Endothelial cell of umbilical vein (primary cell): ENCODE data around the gene SERPINB5. TPM values are rescaled to one million over a fixed set of nuclear protein-coding genes. Genes with fewer than 3 reads are reported as not detected.

Source experiments
- BruUV-seq: library from RNA; stranded (reverse); fragments of 400-500 nt; replicated peaks from 2 replicates; lab custom pipeline; 2021; lab: Mats Ljungman, UMichigan
- CTCF ChIA-PET: fragments of 300-600, 350-600 bp; sonication (Branson Sonifier 250); formaldehyde crosslinking; loops from one replicate; lab custom pipeline; 2021; ENCODE audit warnings: antibody characterized with exemption, inconsistent platforms; lab: Charles Lee
- POLR2A ChIA-PET: fragments of 300-600, 350-600 bp; sonication (Branson Sonifier 250); formaldehyde crosslinking; loops from one replicate; lab custom pipeline; 2021; ENCODE audit warnings: antibody characterized with exemption, inconsistent platforms; lab: Charles Lee
- DNase-seq: peaks from one replicate; pipeline ENCODE4 v3.0.0-alpha.2; 2011; ENCODE audit warnings: low read depth, low spot score
- FAIRE-seq: peaks from 2 replicates; lab custom pipeline; 2011; peaks lifted over from hg19 to GRCh38; lab: Jason Lieb, UNC
- H2AFZ ChIP-seq: 2 replicates; pipeline ENCODE4 v1.6.0; 2012; ENCODE audit warnings: low read depth, low read length, control low read depth, inconsistent platforms
- H3K27ac ChIP-seq: 2 replicates; pipeline ENCODE4 v1.5.1; 2011; ENCODE audit warnings: low read depth, mild to moderate bottlenecking, control low read depth, low read length, moderate library complexity; ENCODE audit not compliant: insufficient read depth
- H3K27me3 ChIP-seq, 2 experiments: 2 replicates each; pipeline versions ENCODE4 v1.6.0 to v1.6.1; 2011; ENCODE audit warnings: low read length in 2 of 2, mixed read lengths in 1 of 2; ENCODE audit not compliant: control insufficient read depth in 2 of 2, insufficient read depth in 2 of 2
- H3K36me3 ChIP-seq, 2 experiments: 2 replicates in 1 of 2; 3 replicates in 1 of 2; pipeline ENCODE4 v1.5.1; 2011; ENCODE audit warnings: low read length in 2 of 2, mild to moderate bottlenecking in 1 of 2, moderate library complexity in 1 of 2; ENCODE audit not compliant: control insufficient read depth in 2 of 2, insufficient read depth in 2 of 2; ENCODE audit errors: extremely low read depth in 1 of 2
- H3K4me1 ChIP-seq: 3 replicates; pipeline ENCODE4 v1.5.1; 2011; ENCODE audit warnings: mild to moderate bottlenecking, low read length; ENCODE audit not compliant: control insufficient read depth, insufficient read depth; ENCODE audit errors: extremely low read depth
- H3K4me2 ChIP-seq: 2 replicates; pipeline ENCODE4 v1.6.1; 2011; ENCODE audit warnings: low read length, control low read depth, mixed read lengths; ENCODE audit not compliant: insufficient read depth
- H3K4me3 ChIP-seq, 3 experiments: fragments of 200-600 bp in 1 of 3; sonication (generic), shearing (Covaris generic) in 1 of 3; replicated peaks in 1 of 3; 2 replicates each; pipeline ENCODE4 v1.5.1; 2011 to 2016; ENCODE audit warnings: control low read depth in 3 of 3, low read length in 3 of 3, mild to moderate bottlenecking in 2 of 3, inconsistent platforms in 1 of 3, low read depth in 1 of 3, moderate library complexity in 1 of 3; ENCODE audit not compliant: insufficient read depth in 1 of 3
- H3K79me2 ChIP-seq: 2 replicates; pipeline ENCODE4 v1.6.0; 2012; ENCODE audit warnings: low read length, inconsistent platforms; ENCODE audit not compliant: control insufficient read depth, insufficient read depth
- H3K9ac ChIP-seq: replicated peaks from 2 replicates; pipeline ENCODE3; 2011; ENCODE audit warnings: low read length, control low read depth; ENCODE audit not compliant: insufficient read depth; ENCODE audit errors: extremely low read depth
- H3K9me1 ChIP-seq: replicated peaks from 3 replicates; pipeline ENCODE4 v1.6.0; 2011; ENCODE audit warnings: mild to moderate bottlenecking, low read length; ENCODE audit not compliant: control insufficient read depth, insufficient read depth; ENCODE audit errors: extremely low read depth
- H3K9me3 ChIP-seq: replicated peaks from 2 replicates; pipeline ENCODE4 v1.5.1; 2012; ENCODE audit warnings: low read length, inconsistent platforms; ENCODE audit not compliant: control insufficient read depth, insufficient read depth
- H4K20me1 ChIP-seq: replicated peaks from 2 replicates; pipeline ENCODE3; 2011; ENCODE audit warnings: mild to moderate bottlenecking, low read length; ENCODE audit not compliant: control insufficient read depth, insufficient read depth; ENCODE audit errors: extremely low read depth
- EZH2 ChIP-seq: IDR thresholded peaks from 2 replicates; pipeline ENCODE4 v1.6.1; 2012; ENCODE audit warnings: borderline replicate concordance, low read depth, mild to moderate bottlenecking, moderate library complexity, low read length, inconsistent platforms; ENCODE audit not compliant: severe bottlenecking
- FOS ChIP-seq: IDR thresholded peaks from 2 replicates; pipeline ENCODE4 v1.6.1; 2011; ENCODE audit warnings: mild to moderate bottlenecking, low read length, moderate library complexity, borderline replicate concordance; ENCODE audit not compliant: insufficient read depth
- MYC ChIP-seq: IDR thresholded peaks from one replicate; pipeline ENCODE4 v1.6.1; 2011; ENCODE audit warnings: mild to moderate bottlenecking, low read depth, low read length
- POLR2A ChIP-seq: IDR thresholded peaks from 2 replicates; pipeline ENCODE4 v1.6.1; 2012; ENCODE audit warnings: low read depth, mild to moderate bottlenecking, control low read depth, low read length
- dilution Hi-C: fragments of 300-500 bp; cut with MboI; formaldehyde crosslinking; loops from one replicate; pipeline ENCODE4 v1.15.0; 2019; ENCODE audit warnings: low sequenced_read_pairs; ENCODE audit not compliant: extremely low pct_ligation_motif_present
- intact Hi-C: fragments of 100-400 bp; cut with micrococcal nuclease; formaldehyde crosslinking; loops from one replicate; pipeline ENCODE4 v1.10.0; 2022
- polyA plus RNA-seq, 4 experiments: library from polyadenylated mRNA; depleted of rRNA in 3 of 4; stranded (reverse) in 3 of 4; unstranded in 1 of 4; fragments of >200 nt; gene quantifications; 2 replicates each; pipeline versions ENCODE4 v1.2.1 to v1.2.3, GENCODE V29; 2011 to 2012; ENCODE audit warnings: missing spikeins in 1 of 4
- total RNA-seq: library from RNA; stranded (reverse); gene quantifications from 2 replicates; pipeline ENCODE4 v1.2.3, GENCODE V29; 2021
- TF ChIP-seq, protein P1 (sequence below): IDR thresholded peaks from 2 replicates; pipeline ENCODE4 v1.6.1; 2011; ENCODE audit not compliant: insufficient read depth, insufficient read length
- TF ChIP-seq, protein P2 (sequence below), 2 donors: IDR thresholded peaks; 1 replicate in 1 of 2; 2 replicates in 1 of 2; pipeline ENCODE4 v1.5.1; 2011; ENCODE audit warnings: low read length in 2 of 2, mild to moderate bottlenecking in 2 of 2, moderate library complexity in 2 of 2, control low read depth in 1 of 2, inconsistent platforms in 1 of 2, low read depth in 1 of 2; ENCODE audit not compliant: insufficient read depth in 1 of 2; ENCODE audit errors: extremely low read depth in 1 of 2

SERPINB5 gene
- total and polyA plus RNA-seq, 2 donors (not counting 3 experiments of a cell fraction or from before 2014, with no cell fraction given) = not detected

DNA sequence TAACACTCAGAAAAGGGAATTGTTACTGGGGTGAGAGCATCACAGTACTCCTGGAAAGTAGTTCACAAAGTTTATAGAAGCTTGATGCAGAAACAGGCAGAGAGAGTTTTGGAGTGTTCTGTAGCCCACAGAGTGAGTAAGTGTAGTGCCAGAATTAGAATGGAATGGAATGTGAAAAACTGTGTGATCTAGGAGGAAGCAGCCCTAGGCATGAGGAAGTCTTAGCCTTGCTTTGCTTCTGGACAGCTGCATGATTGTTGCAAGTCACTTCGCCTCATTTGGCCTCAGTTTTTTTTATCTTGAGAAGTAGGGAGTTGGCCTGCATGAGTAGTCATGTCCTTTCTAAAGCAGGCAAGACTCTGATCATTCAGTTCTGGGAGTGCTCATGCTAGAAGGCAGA, 76.3 kb downstream of the SERPINB5 start:
- H3K9me1 ChIP-seq = no peaks in the 10 kb centered on the region
- H3K4me1 ChIP-seq = no peaks in the 10 kb centered on the region
- no peak overlapping the region for H3K27ac ChIP-seq
- no peak overlapping the region for H3K4me2 ChIP-seq
- BruUV-seq = no TSS peak
- H4K20me1 ChIP-seq = no peaks in the 10 kb centered on the region
- dilution Hi-C loops = no loop called here
- intact Hi-C loops = no loop called here
- TF ChIP-seq POLR2A (no peak), FOS (no peak), EZH2 (no peak), MYC (no peak)
- TF ChIP-seq, protein P1, sequence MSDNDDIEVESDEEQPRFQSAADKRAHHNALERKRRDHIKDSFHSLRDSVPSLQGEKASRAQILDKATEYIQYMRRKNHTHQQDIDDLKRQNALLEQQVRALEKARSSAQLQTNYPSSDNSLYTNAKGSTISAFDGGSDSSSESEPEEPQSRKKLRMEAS = no peak
- TF ChIP-seq, protein P2, sequence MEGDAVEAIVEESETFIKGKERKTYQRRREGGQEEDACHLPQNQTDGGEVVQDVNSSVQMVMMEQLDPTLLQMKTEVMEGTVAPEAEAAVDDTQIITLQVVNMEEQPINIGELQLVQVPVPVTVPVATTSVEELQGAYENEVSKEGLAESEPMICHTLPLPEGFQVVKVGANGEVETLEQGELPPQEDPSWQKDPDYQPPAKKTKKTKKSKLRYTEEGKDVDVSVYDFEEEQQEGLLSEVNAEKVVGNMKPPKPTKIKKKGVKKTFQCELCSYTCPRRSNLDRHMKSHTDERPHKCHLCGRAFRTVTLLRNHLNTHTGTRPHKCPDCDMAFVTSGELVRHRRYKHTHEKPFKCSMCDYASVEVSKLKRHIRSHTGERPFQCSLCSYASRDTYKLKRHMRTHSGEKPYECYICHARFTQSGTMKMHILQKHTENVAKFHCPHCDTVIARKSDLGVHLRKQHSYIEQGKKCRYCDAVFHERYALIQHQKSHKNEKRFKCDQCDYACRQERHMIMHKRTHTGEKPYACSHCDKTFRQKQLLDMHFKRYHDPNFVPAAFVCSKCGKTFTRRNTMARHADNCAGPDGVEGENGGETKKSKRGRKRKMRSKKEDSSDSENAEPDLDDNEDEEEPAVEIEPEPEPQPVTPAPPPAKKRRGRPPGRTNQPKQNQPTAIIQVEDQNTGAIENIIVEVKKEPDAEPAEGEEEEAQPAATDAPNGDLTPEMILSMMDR (IDR thresholded peaks at IDR 0.05; ENCODE audit: extremely low read depth in 1 of 2, insufficient read depth in 1 of 2, low read depth in 1 of 2, low read length in 2 of 2) = no peak
- DNase-seq (no peak), FAIRE-seq (no peak)
- no peaks in the 10 kb centered on the region for H3K9me3 ChIP-seq
- H2AFZ ChIP-seq = no peak overlapping the region
- ChIA-PET POLR2A (no interaction called here), CTCF (interaction anchor here (1.1 to 2.0 kb wide), 2 partner anchors 12 to 25 kb away, joined by 3 to 4 read pairs; no protein-coding TSS in a partner anchor)
- no peak overlapping the region for H3K9ac ChIP-seq
- no peaks in the 10 kb centered on the region for H3K36me3 ChIP-seq
- no peak overlapping the region for H3K4me3 ChIP-seq
- H3K79me2 ChIP-seq = no peaks in the 10 kb centered on the region
- H3K27me3 ChIP-seq = no peaks in the 10 kb centered on the region

Other genes with a start within 250 kb of the SERPINB5 start
- 3.8 and 5.0 TPM in 2 replicates for gene BCL2, start 157.2 kb upstream of the SERPINB5 start, total RNA-seq
- 0.35 and 0.45 TPM in 2 replicates for gene BCL2, start 157.2 kb upstream of the SERPINB5 start, polyA plus RNA-seq
- 40.6 and 43.1 TPM in 2 replicates for gene KDSR, start 109.8 kb upstream of the SERPINB5 start, total RNA-seq
- 11.1 and 17.1 TPM in 2 replicates for gene KDSR, start 109.8 kb upstream of the SERPINB5 start, polyA plus RNA-seq
- gene VPS4B, start 54.5 kb upstream of the SERPINB5 start, total RNA-seq = 50.2 and 54.7 TPM in 2 replicates
- gene VPS4B, start 54.5 kb upstream of the SERPINB5 start, polyA plus RNA-seq = 7.8 and 10.5 TPM in 2 replicates
- gene SERPINB12, start 65.4 kb downstream of the SERPINB5 start, total RNA-seq = not detected in 2 replicates
- gene SERPINB12, start 65.4 kb downstream of the SERPINB5 start, polyA plus RNA-seq = not detected in 2 replicates
- gene SERPINB13, start 110.4 kb downstream of the SERPINB5 start, total RNA-seq = not detected in 2 replicates
- gene SERPINB13, start 110.4 kb downstream of the SERPINB5 start, polyA plus RNA-seq = not detected in 2 replicates
- gene SERPINB4, start 167.3 kb downstream of the SERPINB5 start, total RNA-seq = not detected in 2 replicates
- gene SERPINB4, start 167.3 kb downstream of the SERPINB5 start, polyA plus RNA-seq = not detected in 2 replicates
- not detected in 2 replicates for gene SERPINB3, start 184.9 kb downstream of the SERPINB5 start, total RNA-seq
- gene SERPINB3, start 184.9 kb downstream of the SERPINB5 start, polyA plus RNA-seq = not detected in 2 replicates
- not detected in 2 replicates for gene SERPINB11, start 226.0 kb downstream of the SERPINB5 start, total RNA-seq
- gene SERPINB11, start 226.0 kb downstream of the SERPINB5 start, polyA plus RNA-seq = not detected in 2 replicates